Bone marrow (tissue), 2 donors: ENCODE measurements around the gene SAMD13.

ENCODE experiments used
- DNase-seq, 2 donors: peaks; one replicate each; lab custom pipeline; 2025; lab: John Stamatoyannopoulos, UW

Gene SAMD13

GRCh38 chr1:84345220-84345619 lies 43.7 kb downstream of the SAMD13 start:
- DNase-seq = no peak

GRCh38 chr1:84347271-84347931 lies 45.9 kb downstream of the SAMD13 start:
- DNase-seq = no peak

- no peak for DNase-seq
Observed at GRCh38 chr1:84347932-84348555, 46.5 kb downstream of the SAMD13 start.

- DNase-seq = no peak
Observed at GRCh38 chr1:84348759-84349158, 47.3 kb downstream of the SAMD13 start.

- DNase-seq = no peak
Observed at GRCh38 chr1:84350104-84350503, 48.6 kb downstream of the SAMD13 start.

- no peak for DNase-seq
Observed at GRCh38 chr1:84350550-84350949, 49.0 kb downstream of the SAMD13 start.

- no peak for DNase-seq
Observed at GRCh38 chr1:84352298-84353106, 51.0 kb downstream of the SAMD13 start.

- no peak for DNase-seq
Observed at GRCh38 chr1:84353695-84354094, 52.2 kb downstream of the SAMD13 start.

- no peak for DNase-seq
Observed at GRCh38 chr1:84355556-84355955, 54.0 kb downstream of the SAMD13 start.

- no peak for DNase-seq
Observed at GRCh38 chr1:84356881-84357280, 55.4 kb downstream of the SAMD13 start.

- no peak for DNase-seq
Observed at GRCh38 chr1:84358695-84359094, 57.2 kb downstream of the SAMD13 start.

GRCh38 chr1:84360316-84360715 lies 58.8 kb downstream of the SAMD13 start:
- peak in 1 of 2 donors; percentile 9 for DNase-seq

- DNase-seq = no peak
Observed at GRCh38 chr1:84361796-84362195, 60.3 kb downstream of the SAMD13 start.

- no peak for DNase-seq
Observed at GRCh38 chr1:84363019-84363418, 61.5 kb downstream of the SAMD13 start.

- DNase-seq = no peak
Observed at GRCh38 chr1:84363622-84364021, 62.1 kb downstream of the SAMD13 start.

GRCh38 chr1:84365225-84366221 lies 64.0 kb downstream of the SAMD13 start:
- peak; percentile 7 to 72 for DNase-seq

- no peak for DNase-seq
Observed at GRCh38 chr1:84366786-84367185, 65.3 kb downstream of the SAMD13 start.

GRCh38 chr1:84367219-84367618 lies 65.7 kb downstream of the SAMD13 start:
- no peak for DNase-seq

GRCh38 chr1:84368441-84368840 lies 66.9 kb downstream of the SAMD13 start:
- no peak for DNase-seq

- DNase-seq = no peak
Observed at GRCh38 chr1:84370266-84370665, 68.8 kb downstream of the SAMD13 start.

- DNase-seq = no peak
Observed at GRCh38 chr1:84370831-84371394, 69.4 kb downstream of the SAMD13 start.
